HG03342 (cell line): ENCODE data around the gene HOXB6.

Source experiments
- ATAC-seq: cut with Tn5 transposase; IDR thresholded peaks from one replicate; pipeline ENCODE4 v1.9.1; 2021; ENCODE audit warnings: mild to moderate bottlenecking, moderate library complexity; ENCODE audit not compliant: unreplicated experiment

HOXB6 gene

GRCh38 chr17:48624118-48624517, 19.3 kb upstream of the HOXB6 start:
- ATAC-seq: no peak

- no peak for ATAC-seq
These were observed 18.8 kb upstream of the HOXB6 start for GRCh38 chr17:48623583-48623982.

DNA sequence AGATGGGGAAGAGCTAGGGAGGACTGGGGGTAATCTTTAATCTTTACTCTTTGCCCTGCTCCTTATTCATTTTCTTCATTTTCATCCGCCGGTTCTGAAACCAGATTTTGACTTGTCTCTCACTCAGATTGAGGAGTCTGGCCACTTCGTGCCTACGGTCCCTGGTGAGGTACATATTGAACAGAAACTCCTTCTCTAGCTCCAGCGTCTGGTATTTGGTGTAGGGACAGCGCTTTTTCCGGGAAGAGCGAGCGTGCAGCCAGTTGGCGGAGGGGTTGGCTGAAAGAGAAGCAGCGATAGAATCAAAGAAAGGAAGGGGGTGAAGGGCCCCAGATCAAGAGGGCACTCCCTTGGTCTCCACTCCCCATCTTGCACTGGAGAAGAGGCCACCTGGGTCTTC, 18.1 kb upstream of the HOXB6 start:
- ATAC-seq: no peak

GRCh38 chr17:48621410-48622392, 16.9 kb upstream of the HOXB6 start:
- no peak for ATAC-seq

DNA sequence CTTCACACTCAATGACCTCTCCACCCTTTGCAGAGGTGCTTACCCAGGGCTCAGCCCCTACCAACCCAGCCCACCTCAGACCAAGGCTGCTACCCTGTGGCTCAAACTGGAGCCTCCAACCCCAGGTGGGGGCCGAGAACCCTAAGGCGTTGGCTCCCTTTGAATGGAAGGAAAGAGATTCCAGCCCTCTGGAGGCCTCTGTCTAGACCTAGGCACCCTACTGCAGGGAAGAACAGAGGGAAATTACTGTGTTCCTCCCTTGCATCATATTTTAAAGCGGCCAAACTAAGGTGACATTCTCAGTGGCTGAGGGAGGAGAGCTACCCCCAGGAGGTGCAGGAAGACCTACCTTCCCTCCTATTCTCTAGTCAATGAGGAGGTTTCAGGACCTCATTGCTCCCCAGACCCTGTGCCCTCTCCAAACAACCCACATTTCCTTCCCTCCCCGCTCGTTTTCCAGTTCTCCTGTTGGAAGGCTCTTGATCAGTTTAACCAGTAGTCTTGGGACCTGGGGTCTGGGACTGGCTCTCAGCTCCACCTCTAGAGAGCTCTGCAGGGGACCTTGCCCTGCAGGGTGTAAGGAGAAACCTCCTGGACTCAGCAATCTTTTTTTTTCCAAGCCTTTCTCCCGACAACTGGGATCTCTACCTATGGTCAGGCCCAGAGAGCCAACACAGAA, 15.8 kb upstream of the HOXB6 start:
- ATAC-seq: no peak

GRCh38 chr17:48619826-48620449, 15.2 kb upstream of the HOXB6 start:
- no peak for ATAC-seq

DNA sequence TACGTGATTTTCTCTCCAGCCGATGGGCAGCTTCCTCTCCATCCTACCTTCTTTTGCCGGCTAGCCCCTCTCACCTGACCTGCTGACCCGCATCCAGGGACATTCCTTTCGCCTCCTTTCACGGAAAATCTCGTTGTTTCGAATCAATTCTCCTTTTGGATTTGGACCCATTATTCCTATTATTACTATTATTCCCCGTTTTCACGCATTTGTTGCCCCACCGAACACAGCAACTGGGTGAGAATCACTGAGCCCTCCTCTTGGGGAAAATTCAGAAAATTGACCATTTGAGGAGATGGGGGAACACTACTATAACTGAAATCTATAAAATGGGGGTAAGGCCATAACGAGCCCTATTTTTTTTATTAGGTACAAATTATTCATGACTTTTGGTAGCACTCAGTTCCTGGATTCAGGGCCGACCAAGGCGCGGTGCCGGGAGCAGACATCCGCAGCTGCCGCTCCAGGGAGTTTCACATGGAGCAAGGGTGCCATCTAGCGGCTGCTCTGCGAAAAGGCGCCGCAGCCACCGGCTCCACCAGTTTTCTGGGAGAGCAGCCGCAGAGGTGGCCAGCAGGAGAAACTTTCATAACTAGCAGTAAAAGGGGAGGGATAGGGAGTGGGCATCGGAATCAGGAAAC, 13.6 kb upstream of the HOXB6 start:
- ATAC-seq: no peak

DNA sequence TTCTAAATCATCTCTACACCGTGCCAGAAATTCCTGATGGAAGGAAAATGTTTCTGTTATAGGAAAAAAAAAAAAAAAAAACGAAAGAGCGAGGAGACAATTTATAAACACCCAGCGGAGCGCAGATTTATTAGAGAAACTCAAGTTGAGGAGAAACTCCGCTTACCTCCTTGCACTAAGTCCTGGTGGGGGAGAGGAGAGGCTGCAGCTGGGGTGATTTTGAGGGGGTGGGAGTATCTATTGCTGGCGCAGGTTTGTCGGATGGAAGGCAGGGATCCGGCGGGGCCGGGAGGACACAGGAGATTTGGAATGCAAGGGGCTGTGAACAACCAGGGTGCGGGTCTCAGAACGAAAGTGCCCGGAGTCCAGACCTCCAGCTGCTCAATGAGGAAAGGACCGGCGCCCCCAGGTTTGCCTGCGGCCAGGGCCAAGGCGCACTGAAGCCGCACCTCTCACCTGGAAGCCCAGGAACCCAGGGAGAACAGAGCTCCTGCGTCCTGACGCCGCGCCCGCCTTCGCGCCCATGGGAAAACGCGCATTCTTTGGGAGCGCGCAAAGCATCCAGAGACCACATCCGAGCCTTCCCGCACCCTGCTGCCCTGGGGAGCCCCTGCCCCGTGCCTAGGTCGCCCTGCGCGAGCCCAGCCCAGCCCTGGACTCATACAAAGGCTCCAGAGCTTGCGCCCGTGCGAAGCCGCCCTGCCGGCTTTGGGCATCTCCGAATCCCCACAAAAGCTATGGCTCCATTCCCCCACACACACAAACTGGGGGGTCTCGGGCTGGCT, 12.9 kb upstream of the HOXB6 start:
- no peak for ATAC-seq

GRCh38 chr17:48616717-48617470, 12.1 kb upstream of the HOXB6 start:
- no peak for ATAC-seq

DNA sequence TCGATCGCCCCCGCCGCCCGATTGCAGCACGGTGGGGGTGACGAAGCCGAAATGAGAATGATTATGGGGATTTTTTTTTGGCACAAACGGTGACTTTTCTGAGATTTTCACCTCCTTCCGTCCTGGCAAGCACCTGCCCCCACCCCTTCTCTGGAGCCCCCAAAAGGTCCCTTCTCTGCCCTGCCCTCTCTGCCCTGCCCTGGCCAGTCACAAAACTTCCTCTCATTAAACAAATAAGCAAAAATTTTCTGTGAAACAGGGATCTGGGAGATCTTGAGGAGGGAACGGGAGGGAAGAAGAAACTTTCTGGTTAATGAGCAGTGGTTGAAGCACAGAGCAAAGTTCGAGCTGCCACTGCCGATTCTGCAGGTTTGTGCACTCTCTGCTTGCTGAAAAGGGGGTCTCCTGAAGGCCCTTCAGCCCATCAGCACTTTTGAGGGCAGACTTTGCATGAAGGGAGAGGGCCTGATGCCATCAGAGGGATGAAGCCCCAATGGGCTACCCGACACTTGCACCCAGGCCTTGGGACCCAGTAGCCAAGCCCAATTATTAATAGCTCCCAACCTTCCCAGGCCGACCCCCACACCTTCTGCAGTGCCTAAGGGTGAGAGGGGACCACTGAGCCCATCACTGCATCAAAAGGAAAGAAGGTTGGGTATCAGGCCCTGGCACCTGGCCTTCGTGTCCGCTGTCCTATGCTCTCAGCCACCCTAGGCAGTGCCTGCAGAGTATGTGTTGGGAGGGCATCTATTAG, 11.4 kb upstream of the HOXB6 start:
- no peak for ATAC-seq

GRCh38 chr17:48615047-48615962, 10.5 kb upstream of the HOXB6 start, which contains the start of gene HOXB8:
TSS of gene HOXB8 (minus strand) at chr17:48615292. CDS start at chr17:48614704, 588 bp downstream.
- ATAC-seq: no peak

GRCh38 chr17:48613862-48614694, 9.3 kb upstream of the HOXB6 start:
- no peak for ATAC-seq

DNA sequence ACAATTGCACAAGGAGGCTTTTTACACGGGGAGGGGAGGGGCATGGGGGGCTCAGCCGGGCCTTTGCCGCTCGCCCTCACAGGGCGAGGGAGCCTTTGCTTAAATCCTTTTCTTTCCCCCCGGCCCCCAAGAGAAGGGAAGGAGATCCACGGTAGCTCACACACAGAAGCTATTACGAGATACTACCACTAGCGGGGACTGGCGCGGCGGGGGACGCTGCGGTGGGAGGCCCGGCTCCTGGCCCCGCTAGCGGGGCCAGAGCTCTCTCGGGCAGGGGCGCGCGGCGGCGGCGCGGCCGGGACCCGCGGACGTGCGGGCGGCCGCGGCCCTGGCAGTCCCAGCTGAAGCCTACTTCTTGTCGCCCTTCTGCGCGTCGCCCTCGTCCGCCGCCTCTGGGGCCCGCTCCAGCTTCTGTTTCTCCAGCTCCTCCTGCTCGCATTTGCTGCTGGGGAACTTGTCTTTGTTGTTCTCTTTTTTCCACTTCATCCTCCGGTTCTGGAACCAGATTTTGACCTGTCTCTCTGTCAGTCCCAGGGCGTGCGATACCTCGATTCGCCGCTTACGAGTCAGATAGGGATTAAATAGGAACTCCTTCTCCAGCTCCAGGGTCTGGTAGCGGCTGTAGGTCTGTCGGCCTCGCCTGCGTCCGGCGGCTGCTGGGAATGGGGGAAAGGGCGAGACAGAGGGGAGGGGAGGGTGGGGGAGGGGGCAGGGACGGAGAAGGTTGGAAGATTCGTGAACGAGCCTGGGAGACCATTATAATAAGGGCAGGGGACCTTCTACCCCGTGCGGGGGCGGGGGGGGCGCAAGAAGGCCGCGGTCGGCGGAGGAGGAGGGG, 8.3 kb upstream of the HOXB6 start:
- ATAC-seq: no peak

DNA sequence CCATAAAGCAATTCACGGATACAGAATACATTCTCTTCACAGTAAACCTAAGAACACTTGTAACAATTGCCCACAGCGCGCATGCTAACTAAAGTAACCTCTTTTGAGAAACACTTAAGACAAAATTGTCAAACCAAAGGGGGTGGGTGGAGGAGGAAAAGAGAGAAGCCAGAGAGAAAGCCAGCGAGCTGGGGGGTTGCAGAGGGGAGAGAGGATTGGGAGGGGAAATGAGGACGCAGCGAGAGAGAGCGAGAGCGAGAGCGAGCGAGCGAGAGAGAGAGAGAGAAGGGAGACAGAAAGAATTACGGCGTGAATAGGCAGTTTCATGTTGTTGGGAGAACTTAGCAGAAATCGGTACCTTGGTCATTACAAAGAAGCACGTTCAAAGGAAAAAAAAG, 7.7 kb upstream of the HOXB6 start:
- no peak for ATAC-seq

DNA sequence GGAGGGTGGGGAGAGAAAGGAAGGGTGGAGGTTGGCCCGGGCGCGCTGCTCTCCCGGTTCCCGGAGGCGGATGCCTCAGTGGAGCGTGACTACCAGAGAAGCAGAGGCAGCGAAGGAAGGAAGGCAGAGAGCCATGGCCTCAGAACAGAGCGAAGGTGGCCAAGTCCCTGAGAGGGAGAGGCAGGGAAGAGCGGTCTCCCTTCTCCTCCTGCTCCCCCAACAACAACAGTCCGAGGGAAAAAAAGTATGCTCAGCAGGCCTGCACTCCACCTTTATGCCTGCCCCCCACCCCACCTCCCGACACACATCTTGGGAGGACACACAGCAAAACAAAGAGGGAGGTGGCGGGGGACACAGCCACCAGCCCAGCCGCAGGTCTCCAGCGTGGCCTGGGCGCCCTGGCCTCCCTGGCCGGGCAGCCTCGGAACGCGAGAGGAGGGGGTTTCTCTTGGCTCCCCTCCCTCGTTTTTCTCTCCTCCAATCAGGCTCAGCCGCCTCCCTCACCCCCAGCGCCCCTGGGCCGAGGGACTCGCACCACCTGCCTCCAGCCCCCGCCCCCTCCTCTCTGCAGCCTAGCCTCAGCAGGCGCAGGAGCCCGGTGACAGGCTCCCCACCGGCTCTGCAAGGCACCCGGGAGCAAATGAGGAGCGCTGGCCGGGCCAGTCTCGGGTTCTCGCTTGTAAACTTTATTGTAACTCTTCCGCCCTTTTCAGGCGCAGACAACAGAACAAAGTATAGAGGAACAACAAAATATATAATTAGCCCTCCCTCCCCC, 7.1 kb upstream of the HOXB6 start:
- no peak for ATAC-seq
